HEK293 (cell line): ENCODE measurements around the gene DDRGK1.

Source experiments
- AEBP2 ChIP-seq: fragments of 450-650 bp; formaldehyde crosslinking; IDR thresholded peaks from 2 replicates; pipeline ENCODE4 v1.5.1; 2016; ENCODE audit warnings: missing biosample characterization, missing genetic modification characterization, borderline replicate concordance
- BCL11A ChIP-seq: fragments of 450-650 bp; formaldehyde crosslinking; IDR thresholded peaks from 2 replicates; pipeline ENCODE4 v1.5.1; 2016; ENCODE audit warnings: low read depth, missing biosample characterization, missing genetic modification characterization
- GLI2 ChIP-seq: fragments of 450-650 bp; formaldehyde crosslinking; IDR thresholded peaks from 2 replicates; pipeline ENCODE4; 2017; ENCODE audit warnings: missing biosample characterization, missing genetic modification characterization, low read depth, borderline replicate concordance
- GLIS1 ChIP-seq: fragments of 450-650 bp; formaldehyde crosslinking; IDR thresholded peaks from 2 replicates; pipeline ENCODE4 v1.5.1; 2016; ENCODE audit warnings: missing biosample characterization, missing genetic modification characterization
- HOXA7 ChIP-seq: sonication (generic); formaldehyde crosslinking; IDR thresholded peaks from 2 replicates; pipeline ENCODE4 v1.8.1; 2022; ENCODE audit warnings: missing genetic modification reagents, borderline replicate concordance
- HOXD13 ChIP-seq: sonication (generic); formaldehyde crosslinking; IDR thresholded peaks from 2 replicates; pipeline ENCODE4 v1.8.0; 2022; ENCODE audit warnings: missing genetic modification reagents, borderline replicate concordance
- IKZF3 ChIP-seq: fragments of 450-650 bp; IDR thresholded peaks from 2 replicates; pipeline ENCODE4 v1.5.0; 2018; ENCODE audit warnings: missing biosample characterization, mild to moderate bottlenecking, missing genetic modification characterization, moderate library complexity
- INSM2 ChIP-seq: fragments of 450-650 bp; formaldehyde crosslinking; IDR thresholded peaks from 2 replicates; pipeline ENCODE4 v1.5.1; 2016; ENCODE audit warnings: missing biosample characterization, missing genetic modification characterization
- KLF1 ChIP-seq: fragments of 450-650 bp; formaldehyde crosslinking; IDR thresholded peaks from 2 replicates; pipeline ENCODE4 v1.5.1; 2016; ENCODE audit warnings: missing biosample characterization, missing genetic modification characterization
- MYNN ChIP-seq: fragments of 450-650 bp; formaldehyde crosslinking; IDR thresholded peaks from 2 replicates; pipeline ENCODE4 v1.5.1; 2016; ENCODE audit warnings: missing biosample characterization, missing genetic modification characterization, borderline replicate concordance
- OVOL3 ChIP-seq: fragments of 450-650 bp; formaldehyde crosslinking; IDR thresholded peaks from 2 replicates; pipeline ENCODE4 v1.5.1; 2016; ENCODE audit warnings: missing biosample characterization, missing genetic modification characterization
- REPIN1 ChIP-seq: fragments of 450-650 bp; formaldehyde crosslinking; IDR thresholded peaks from 2 replicates; pipeline ENCODE4 v1.5.1; 2017; ENCODE audit warnings: missing biosample characterization, missing genetic modification characterization, low read depth
- SP3 ChIP-seq: fragments of 450-650 bp; formaldehyde crosslinking; IDR thresholded peaks from 2 replicates; pipeline ENCODE4 v1.5.1; 2016; ENCODE audit warnings: missing biosample characterization, missing genetic modification characterization
- ZBTB10 ChIP-seq: fragments of 450-650 bp; formaldehyde crosslinking; IDR thresholded peaks from 2 replicates; pipeline ENCODE4 v1.5.1; 2016; ENCODE audit warnings: missing biosample characterization, missing genetic modification characterization
- ZBTB20 ChIP-seq: fragments of 450-650 bp; formaldehyde crosslinking; IDR thresholded peaks from 2 replicates; pipeline ENCODE4 v1.5.1; 2016; ENCODE audit warnings: missing biosample characterization, missing genetic modification characterization
- ZBTB8A ChIP-seq: fragments of 450-650 bp; formaldehyde crosslinking; IDR thresholded peaks from 2 replicates; pipeline ENCODE4 v1.5.1; 2016; ENCODE audit warnings: missing biosample characterization, missing genetic modification characterization
- ZNF10 ChIP-seq: fragments of 450-650 bp; formaldehyde crosslinking; IDR thresholded peaks from 2 replicates; pipeline ENCODE4 v1.5.1; 2017; ENCODE audit warnings: missing biosample characterization, missing genetic modification characterization
- ZNF18 ChIP-seq: fragments of 450-650 bp; formaldehyde crosslinking; IDR thresholded peaks from 2 replicates; pipeline ENCODE4 v1.5.1; 2016; ENCODE audit warnings: missing biosample characterization, missing genetic modification characterization
- ZNF214 ChIP-seq: fragments of 450-650 bp; formaldehyde crosslinking; IDR thresholded peaks from 2 replicates; pipeline ENCODE4 v1.5.1; 2017; ENCODE audit warnings: missing biosample characterization, mild to moderate bottlenecking, missing genetic modification characterization, borderline replicate concordance
- ZNF266 ChIP-seq: fragments of 450-650 bp; formaldehyde crosslinking; IDR thresholded peaks from 2 replicates; pipeline ENCODE4 v1.5.1; 2016; ENCODE audit warnings: missing biosample characterization, missing genetic modification characterization, low read depth
- ZNF335 ChIP-seq: fragments of 450-650 bp; formaldehyde crosslinking; conservative IDR thresholded peaks from 2 replicates; pipeline ENCODE4 v1.5.1; 2016; ENCODE audit warnings: missing biosample characterization, missing genetic modification characterization
- ZNF341 ChIP-seq: fragments of 450-650 bp; formaldehyde crosslinking; IDR thresholded peaks from 2 replicates; pipeline ENCODE4; 2016; ENCODE audit warnings: low read depth, missing biosample characterization, missing genetic modification characterization
- ZNF350 ChIP-seq: fragments of 450-650 bp; formaldehyde crosslinking; IDR thresholded peaks from 2 replicates; pipeline ENCODE4 v1.5.0; 2017; ENCODE audit warnings: missing biosample characterization, mild to moderate bottlenecking, missing genetic modification characterization
- ZNF391 ChIP-seq: fragments of 450-650 bp; formaldehyde crosslinking; IDR thresholded peaks from 2 replicates; pipeline ENCODE4 v1.5.1; 2016; ENCODE audit warnings: low read depth, missing biosample characterization, missing genetic modification characterization, borderline replicate concordance
- ZNF530 ChIP-seq: fragments of 450-650 bp; formaldehyde crosslinking; IDR thresholded peaks from 2 replicates; pipeline ENCODE4 v1.5.1; 2016; ENCODE audit warnings: low read depth, missing biosample characterization, missing genetic modification characterization
- ZNF544 ChIP-seq: fragments of 450-650 bp; formaldehyde crosslinking; IDR thresholded peaks from 2 replicates; pipeline ENCODE4 v1.5.0; 2017; ENCODE audit warnings: missing biosample characterization, missing genetic modification characterization
- ZNF548 ChIP-seq: fragments of 450-650 bp; formaldehyde crosslinking; IDR thresholded peaks from 2 replicates; pipeline ENCODE4 v1.5.1; 2016; ENCODE audit warnings: missing biosample characterization, missing genetic modification characterization
- ZNF549 ChIP-seq: fragments of 450-650 bp; IDR thresholded peaks from 2 replicates; pipeline ENCODE4 v1.5.1; 2018; ENCODE audit warnings: missing biosample characterization, missing genetic modification characterization, mild to moderate bottlenecking, inconsistent platforms, moderate library complexity
- ZNF768 ChIP-seq: fragments of 450-650 bp; formaldehyde crosslinking; IDR thresholded peaks from 2 replicates; pipeline ENCODE4 v1.5.1; 2018; ENCODE audit warnings: missing biosample characterization, mild to moderate bottlenecking, missing genetic modification characterization
- ZNF777 ChIP-seq: fragments of 450-650 bp; formaldehyde crosslinking; IDR thresholded peaks from 2 replicates; pipeline ENCODE4 v1.5.1; 2017; ENCODE audit warnings: missing biosample characterization, missing genetic modification characterization, borderline replicate concordance
- ZNF791 ChIP-seq: fragments of 450-650 bp; formaldehyde crosslinking; IDR thresholded peaks from 2 replicates; pipeline ENCODE4 v1.5.1; 2016; ENCODE audit warnings: missing biosample characterization, missing genetic modification characterization
- ZNF792 ChIP-seq: fragments of 450-650 bp; formaldehyde crosslinking; IDR thresholded peaks from 2 replicates; pipeline ENCODE4 v1.5.1; 2016; ENCODE audit warnings: missing biosample characterization, missing genetic modification characterization
- ZSCAN23 ChIP-seq: fragments of 450-650 bp; formaldehyde crosslinking; IDR thresholded peaks from 2 replicates; pipeline ENCODE4 v1.5.1; 2016; ENCODE audit warnings: missing biosample characterization, missing genetic modification characterization

Gene DDRGK1

GRCh38 chr20:3173610-3174441 lies 30.7 kb downstream of the DDRGK1 start (continued):
- TF ChIP-seq ZNF549 (tag by site-specific recombination) (no peak), GLI2 (no peak), ZNF544 (no peak), GLIS1 (tag by site-specific recombination) (no peak), OVOL3 (tag by site-specific recombination) (no peak; the same call in 1 of the 2 replicates), ZNF10 (tag by site-specific recombination) (no peak), ZNF548 (tag by site-specific recombination) (no peak), SP3 (tag by site-specific recombination) (peak; percentile 87), AEBP2 (tag by site-specific recombination) (no peak), ZNF768 (tag by site-specific recombination) (no peak), ZNF18 (tag by site-specific recombination) (peak; percentile 74), HOXA7 (0 out of 2 replicates have a peak, but pooled peaks have one; percentile 30), ZNF335 (peak; percentile 85), REPIN1 (tag by site-specific recombination) (no peak), KLF1 (tag by site-specific recombination) (peak; percentile 74), ZNF530 (tag by site-specific recombination) (no peak), IKZF3 (tag by site-specific recombination) (0 out of 2 replicates have a peak, but pooled peaks have one; percentile 17), MYNN (tag by site-specific recombination) (no peak), HOXD13 (CRISPR knock-in tag) (no peak), ZBTB10 (tag by site-specific recombination) (peak; percentile 96), ZNF777 (tag by site-specific recombination) (peak; percentile 86; the same call in 1 of the 2 replicates), ZNF266 (tag by site-specific recombination) (no peak), ZNF214 (tag by site-specific recombination) (no peak), ZNF350 (tag by site-specific recombination) (no peak), ZBTB20 (tag by site-specific recombination) (peak; percentile 96), ZNF792 (tag by site-specific recombination) (no peak; the same call in 1 of the 2 replicates), ZBTB8A (tag by site-specific recombination) (peak; percentile 99), ZNF341 (tag by site-specific recombination) (peak; percentile 65), ZNF791 (no peak), BCL11A (tag by site-specific recombination) (0 out of 2 replicates have a peak, but pooled peaks have one; percentile 20), INSM2 (no peak), ZNF391 (tag by site-specific recombination) (peak; percentile 78), ZSCAN23 (tag by site-specific recombination) (peak; percentile 68; the same call in 1 of the 2 replicates)
